Measurements from ENCODE around the gene CLIC6.
A peak's percentile ranks its signal among the peaks of the same experiment; 100 is the strongest.

The CLIC6 gene

GRCh38 chr21:34743831-34744230 is 75.0 kb downstream of the CLIC6 start:
- ATAC-seq: no peak
- no peak for TF ChIP-seq ZNF565 (CRISPR knock-in tag; conservative IDR thresholded peaks at IDR 0.05; ENCODE audit: low read depth)
- TF ChIP-seq CSDC2 (CRISPR knock-in tag; IDR thresholded peaks at IDR 0.05): no peak
- TF ChIP-seq RARB (CRISPR knock-in tag; IDR thresholded peaks at IDR 0.05): no peak
- no peak for TF ChIP-seq CREB5 (CRISPR knock-in tag; IDR thresholded peaks at IDR 0.05; ENCODE audit: low read depth)
- no peak for TF ChIP-seq CSRNP3 (CRISPR knock-in tag; IDR thresholded peaks at IDR 0.05)
- TF ChIP-seq POU6F1 (CRISPR knock-in tag; IDR thresholded peaks at IDR 0.05; ENCODE audit: borderline replicate concordance, low read depth): no peak
- TF ChIP-seq ZFP3 (CRISPR knock-in tag; IDR thresholded peaks at IDR 0.05): no peak
- TF ChIP-seq PPARA (CRISPR knock-in tag; IDR thresholded peaks at IDR 0.05; ENCODE audit: borderline replicate concordance): no peak
- TF ChIP-seq ISL1 (CRISPR knock-in tag; IDR thresholded peaks at IDR 0.05): no peak
- no peak for TF ChIP-seq ZC3H10 (CRISPR knock-in tag; IDR thresholded peaks at IDR 0.05)
- no peak for TF ChIP-seq TCF4 (CRISPR knock-in tag; IDR thresholded peaks at IDR 0.05; ENCODE audit: borderline replicate concordance)
- no peak for TF ChIP-seq TOX (CRISPR knock-in tag; IDR thresholded peaks at IDR 0.05; ENCODE audit: borderline replicate concordance)
- no peak for TF ChIP-seq ZNF8 (CRISPR knock-in tag; IDR thresholded peaks at IDR 0.05)
- no peak for TF ChIP-seq ARNTL (CRISPR knock-in tag; IDR thresholded peaks at IDR 0.05; ENCODE audit: borderline replicate concordance, low read depth)

GRCh38 chr21:34744801-34745200 is 76.0 kb downstream of the CLIC6 start:
- no peak for TF ChIP-seq ARNTL (CRISPR knock-in tag; IDR thresholded peaks at IDR 0.05; ENCODE audit: borderline replicate concordance, low read depth)
- ATAC-seq: no peak

- TF ChIP-seq ZNF565 (CRISPR knock-in tag; conservative IDR thresholded peaks at IDR 0.05; ENCODE audit: low read depth) (no peak), CSRNP3 (CRISPR knock-in tag; IDR thresholded peaks at IDR 0.05) (no peak), ZFP3 (CRISPR knock-in tag; IDR thresholded peaks at IDR 0.05) (no peak), RARB (CRISPR knock-in tag; IDR thresholded peaks at IDR 0.05) (no peak), ESRRG (CRISPR knock-in tag; IDR thresholded peaks at IDR 0.05) (no peak), ZC3H10 (CRISPR knock-in tag; IDR thresholded peaks at IDR 0.05) (no peak), ZFP30 (CRISPR knock-in tag; IDR thresholded peaks at IDR 0.05) (no peak), POU6F1 (CRISPR knock-in tag; IDR thresholded peaks at IDR 0.05; ENCODE audit: borderline replicate concordance, low read depth) (no peak), ZNF70 (CRISPR knock-in tag; IDR thresholded peaks at IDR 0.05) (no peak), TSHZ2 (CRISPR knock-in tag; IDR thresholded peaks at IDR 0.05) (no peak), TOX (CRISPR knock-in tag; IDR thresholded peaks at IDR 0.05; ENCODE audit: borderline replicate concordance) (no peak), OSR1 (CRISPR knock-in tag; IDR thresholded peaks at IDR 0.05) (no peak), ISL1 (CRISPR knock-in tag; IDR thresholded peaks at IDR 0.05) (no peak), PATZ1 (CRISPR knock-in tag; IDR thresholded peaks at IDR 0.05; ENCODE audit: borderline replicate concordance) (no peak), ZNF8 (CRISPR knock-in tag; IDR thresholded peaks at IDR 0.05) (no peak), CREB5 (CRISPR knock-in tag; IDR thresholded peaks at IDR 0.05; ENCODE audit: low read depth) (no peak), TCF4 (CRISPR knock-in tag; IDR thresholded peaks at IDR 0.05; ENCODE audit: borderline replicate concordance) (no peak), SNAI2 (CRISPR knock-in tag; IDR thresholded peaks at IDR 0.05) (no peak), ARNTL (CRISPR knock-in tag; IDR thresholded peaks at IDR 0.05; ENCODE audit: borderline replicate concordance, low read depth) (no peak)
- ATAC-seq: peak; percentile 98
Observed at GRCh38 chr21:34745557-34746255, 76.9 kb downstream of the CLIC6 start.
